ENCODE results near the gene INPP5E. TPM values are rescaled to one million over a fixed set of nuclear protein-coding genes. Genes with fewer than 3 reads are reported as not detected.
A peak's percentile ranks its signal among the peaks of the same experiment; 100 is the strongest.

INPP5E gene
- 18.7 TPM for total RNA-seq

- peak; percentile 63 for DNase-seq (ENCODE audit: low spot score)
Measured at GRCh38 chr9:136439481-136440408, at the start of gene INPP5E. TSS of gene INPP5E (minus strand) at chr9:136439845. CDS start at chr9:136439419, 426 bp downstream.

GRCh38 chr9:136488247-136489214 is 48.9 kb upstream of the INPP5E start:
- DNase-seq (ENCODE audit: low spot score) = peak; percentile 67

GRCh38 chr9:136487672-136488071 is 48.0 kb upstream of the INPP5E start:
- no peak for DNase-seq (ENCODE audit: low spot score)

GRCh38 chr9:136486823-136487620 is 47.4 kb upstream of the INPP5E start:
- no peak for DNase-seq (ENCODE audit: low spot score)

- no peak for DNase-seq (ENCODE audit: low spot score)
Measured at GRCh38 chr9:136486131-136486530, 46.5 kb upstream of the INPP5E start.

- DNase-seq (ENCODE audit: low spot score) = peak; percentile 85
Measured at GRCh38 chr9:136485049-136486045, 45.7 kb upstream of the INPP5E start.

GRCh38 chr9:136484153-136485048 is 44.8 kb upstream of the INPP5E start:
- peak; percentile 27 for DNase-seq (ENCODE audit: low spot score)

GRCh38 chr9:136483589-136484152 is 44.0 kb upstream of the INPP5E start:
- DNase-seq (ENCODE audit: low spot score) = peak; percentile 95

- peak; percentile 100 for DNase-seq (ENCODE audit: low spot score)
Measured at GRCh38 chr9:136482793-136483588, 43.3 kb upstream of the INPP5E start, which contains the start of gene SEC16A. TSS of gene SEC16A (minus strand) at chr9:136483040. CDS start at chr9:136477615, 5,425 bp downstream.

- peak; percentile 34 for DNase-seq (ENCODE audit: low spot score)
Measured at GRCh38 chr9:136482046-136482792, 42.6 kb upstream of the INPP5E start.

GRCh38 chr9:136481558-136481957 is 41.9 kb upstream of the INPP5E start:
- DNase-seq (ENCODE audit: low spot score) = no peak

GRCh38 chr9:136476369-136477150 is 36.9 kb upstream of the INPP5E start:
- no peak for DNase-seq (ENCODE audit: low spot score)

- no peak for DNase-seq (ENCODE audit: low spot score)
Measured at GRCh38 chr9:136474974-136475865, 35.6 kb upstream of the INPP5E start.

- no peak for DNase-seq (ENCODE audit: low spot score)
Measured at GRCh38 chr9:136474021-136474640, 34.5 kb upstream of the INPP5E start.

- DNase-seq (ENCODE audit: low spot score) = no peak
Measured at GRCh38 chr9:136473354-136473721, 33.7 kb upstream of the INPP5E start.
